Measurements from ENCODE around the gene TELO2. TPM values are rescaled to one million over a fixed set of nuclear protein-coding genes. Genes with fewer than 3 reads are reported as not detected.

Gene TELO2
- total RNA-seq, 2 experiments from 2014 or later: 29.7 to 30.8 TPM

GRCh38 chr16:1556254-1556653 lies 63.1 kb downstream of the TELO2 start:
- H3K4me1 ChIP-seq (ENCODE audit: insufficient read depth, low read length): peaks cover 49% of the 10 kb centered on the region
- no peak overlapping the region for H3K4me3 Mint-ChIP-seq
- ATAC-seq (ENCODE audit: poor library complexity): no peak
- no peak overlapping the region for H3K27ac ChIP-seq (ENCODE audit: low read depth in 1 of 2, low read length in 2 of 2)
- ChIA-PET CTCF (no interaction called here), POLR2A (no interaction called here)
- H3K36me3 Mint-ChIP-seq (ENCODE audit: low read depth): peaks cover 59% of the 10 kb centered on the region
- peaks cover 59% of the 10 kb centered on the region for H3K4me1 Mint-ChIP-seq (ENCODE audit: low read depth)
- peak overlapping the region; percentile 63 for H3K27ac Mint-ChIP-seq
- no peak for TF ChIP-seq CTCF (IDR thresholded peaks at IDR 0.05)
- H3K9me3 ChIP-seq (ENCODE audit: control insufficient read depth in 1 of 2, insufficient read depth in 1 of 2, low read length in 2 of 2): no peaks in the 10 kb centered on the region
- intact Hi-C loops (cut with DNase I, micrococcal nuclease): no loop called here
- no peaks in the 10 kb centered on the region for H3K27me3 Mint-ChIP-seq
- H3K27me3 ChIP-seq (ENCODE audit: control insufficient read depth in 1 of 2, insufficient read depth in 2 of 2, low read length in 2 of 2): no peaks in the 10 kb centered on the region
- DNase-seq: no peak
- H3K9me3 Mint-ChIP-seq: no peaks in the 10 kb centered on the region
- H3K36me3 ChIP-seq (ENCODE audit: insufficient read depth, low read length): peaks cover 59% of the 10 kb centered on the region
- no peak overlapping the region for H3K4me3 ChIP-seq (ENCODE audit: low read length)

GRCh38 chr16:1557074-1557473 lies 63.9 kb downstream of the TELO2 start:
- H3K4me3 Mint-ChIP-seq: no peak overlapping the region
- H3K27ac ChIP-seq (ENCODE audit: low read depth in 1 of 2, low read length in 2 of 2): no peak overlapping the region
- peaks cover 49% of the 10 kb centered on the region for H3K4me1 ChIP-seq (ENCODE audit: insufficient read depth, low read length)
- ChIA-PET POLR2A (interaction anchor here (0.6 kb wide), 1 partner anchor 41 kb away, joined by 4 read pairs; no protein-coding TSS in a partner anchor), CTCF (no interaction called here)
- intact Hi-C loops (cut with DNase I, micrococcal nuclease): no loop called here
- no peak overlapping the region for H3K4me3 ChIP-seq (ENCODE audit: low read length)
- peaks cover 51% of the 10 kb centered on the region for H3K36me3 Mint-ChIP-seq (ENCODE audit: low read depth)
- no peaks in the 10 kb centered on the region for H3K9me3 ChIP-seq (ENCODE audit: control insufficient read depth in 1 of 2, insufficient read depth in 1 of 2, low read length in 2 of 2)
- no peak for DNase-seq
- no peaks in the 10 kb centered on the region for H3K9me3 Mint-ChIP-seq
- no peaks in the 10 kb centered on the region for H3K27me3 ChIP-seq (ENCODE audit: control insufficient read depth in 1 of 2, insufficient read depth in 2 of 2, low read length in 2 of 2)
- TF ChIP-seq CTCF (IDR thresholded peaks at IDR 0.05): no peak
- peaks cover 60% of the 10 kb centered on the region for H3K4me1 Mint-ChIP-seq (ENCODE audit: low read depth)
- H3K27me3 Mint-ChIP-seq: no peaks in the 10 kb centered on the region
- no peak for ATAC-seq (ENCODE audit: poor library complexity)
- H3K27ac Mint-ChIP-seq: peak overlapping the region; percentile 76
- peaks cover 50% of the 10 kb centered on the region for H3K36me3 ChIP-seq (ENCODE audit: insufficient read depth, low read length)

GRCh38 chr16:1557576-1557975 lies 64.4 kb downstream of the TELO2 start:
- Mint-ChIP-seq H3K27ac (peak overlapping the region; percentile 76), H3K4me3 (no peak overlapping the region), H3K36me3 (ENCODE audit: low read depth) (peaks cover 46% of the 10 kb centered on the region), H3K9me3 (no peaks in the 10 kb centered on the region), H3K27me3 (no peaks in the 10 kb centered on the region), H3K4me1 (ENCODE audit: low read depth) (peaks cover 56% of the 10 kb centered on the region)
- Histone ChIP-seq H3K4me3 (ENCODE audit: low read length) (no peak overlapping the region), H3K27ac (ENCODE audit: low read depth in 1 of 2, low read length in 2 of 2) (no peak overlapping the region), H3K4me1 (ENCODE audit: insufficient read depth, low read length) (peaks cover 50% of the 10 kb centered on the region), H3K36me3 (ENCODE audit: insufficient read depth, low read length) (peaks cover 46% of the 10 kb centered on the region), H3K9me3 (ENCODE audit: control insufficient read depth in 1 of 2, insufficient read depth in 1 of 2, low read length in 2 of 2) (no peaks in the 10 kb centered on the region), H3K27me3 (ENCODE audit: control insufficient read depth in 1 of 2, insufficient read depth in 2 of 2, low read length in 2 of 2) (no peaks in the 10 kb centered on the region)
- intact Hi-C loops (cut with DNase I, micrococcal nuclease): no loop called here
- TF ChIP-seq CTCF (IDR thresholded peaks at IDR 0.05): no peak
- ATAC-seq (ENCODE audit: poor library complexity) (no peak), DNase-seq (no peak)
- ChIA-PET CTCF (no interaction called here), POLR2A (interaction anchor here (1.0 to 1.6 kb wide), 2 partner anchors 35 to 65 kb away, joined by 4 to 8 read pairs; partner anchors contain the start of gene TELO2)
